A204.1 (cell line): ENCODE measurements around the gene INKA1.
A peak's percentile ranks its signal among the peaks of the same experiment; 100 is the strongest.
"Not testable (repeated sequence)": the region's sequence is repeated elsewhere in the genome, so short reads cannot be mapped to it uniquely, and the experiment has no call there.

Experiments used
- FAIRE-seq: peaks from 2 replicates; lab custom pipeline; 2012; peaks lifted over from hg19 to GRCh38; lab: Jason Lieb, UNC

Gene INKA1

GRCh38 chr3:49807431-49808114, 4.5 kb downstream of the INKA1 start:
- no peak for FAIRE-seq

GRCh38 chr3:49812916-49813496, 9.9 kb downstream of the INKA1 start:
- FAIRE-seq = no peak

- peak; percentile 32 for FAIRE-seq
These were observed 10.6 kb downstream of the INKA1 start, which contains the start of gene UBA7 for GRCh38 chr3:49813497-49814174. Gene UBA7 (minus strand): TSS chr3:49813953. CDS start chr3:49813787, 166 bp downstream.

GRCh38 chr3:49823131-49823530, 20.1 kb downstream of the INKA1 start:
- not testable (repeated sequence) for FAIRE-seq

GRCh38 chr3:49826016-49826415, 23.0 kb downstream of the INKA1 start:
- no peak for FAIRE-seq

GRCh38 chr3:49831341-49831740, 28.3 kb downstream of the INKA1 start:
- FAIRE-seq = no peak

GRCh38 chr3:49839193-49839809, 36.2 kb downstream of the INKA1 start:
- peak; percentile 25 for FAIRE-seq

- FAIRE-seq = no peak
These were observed 37.3 kb downstream of the INKA1 start for GRCh38 chr3:49840388-49840787.

- no peak for FAIRE-seq
These were observed 38.1 kb downstream of the INKA1 start for GRCh38 chr3:49841126-49841696.

- no peak for FAIRE-seq
These were observed 38.7 kb downstream of the INKA1 start for GRCh38 chr3:49841806-49842205.

GRCh38 chr3:49842843-49843517, 39.9 kb downstream of the INKA1 start:
- FAIRE-seq = no peak

- FAIRE-seq = no peak
These were observed 41.6 kb downstream of the INKA1 start for GRCh38 chr3:49844464-49845183.

GRCh38 chr3:49845694-49846093, 42.6 kb downstream of the INKA1 start:
- FAIRE-seq = no peak
